ENCODE results near the gene P2RX6.

- no peak for TF ChIP-seq CTCF (IDR thresholded peaks at IDR 0.05; ENCODE audit: insufficient read depth, low read depth, low read length)
- TF ChIP-seq EZH2 (IDR thresholded peaks at IDR 0.05; ENCODE audit: insufficient read depth, low read length), result no peak
These were observed 35.6 kb upstream of the P2RX6 start for GRCh38 chr22:20979243-20979809.

Data from astrocyte (in vitro differentiated cells and primary cell).